Measurements from ENCODE around the gene UNC5CL. TPM values are rescaled to one million over a fixed set of nuclear protein-coding genes. Genes with fewer than 3 reads are reported as not detected.
"Not testable (repeated sequence)": the region's sequence is repeated elsewhere in the genome, so short reads cannot be mapped to it uniquely, and the experiment has no call there.

Gene UNC5CL
- total RNA-seq, 6 donors from 2014 or later, result 0.97 to 12.6 (median 2.3) TPM

DNA sequence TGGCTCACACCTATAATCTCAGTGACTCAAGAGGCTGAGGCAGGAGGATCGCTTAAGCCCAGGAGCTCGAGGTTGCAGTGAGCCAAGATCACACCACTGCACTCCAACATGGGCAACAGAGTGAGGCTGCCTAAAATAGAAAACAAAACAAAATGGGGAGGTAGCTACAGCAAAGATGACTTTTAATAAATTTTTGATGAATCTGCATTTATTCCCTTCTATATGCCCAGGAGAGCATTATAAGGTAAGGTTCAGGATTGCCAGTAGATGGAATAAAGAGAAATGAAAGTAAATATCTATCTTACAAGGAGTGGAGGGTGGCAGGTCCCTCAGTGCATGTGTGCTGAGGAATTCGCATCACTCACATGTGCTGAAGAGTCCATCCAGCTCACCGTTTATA, 24.2 kb downstream of the UNC5CL start:
- no peaks in the 10 kb centered on the region for H3K27me3 ChIP-seq
- no peak overlapping the region for H3K27ac ChIP-seq
- ATAC-seq (ENCODE audit: low FRiP score in 2 of 2), result no peak
- no peak for TF ChIP-seq POLR2A (IDR thresholded peaks at IDR 0.05)
- TF ChIP-seq POLR2AphosphoS5 (IDR thresholded peaks at IDR 0.05), result no peak
- TF ChIP-seq, protein P1, sequence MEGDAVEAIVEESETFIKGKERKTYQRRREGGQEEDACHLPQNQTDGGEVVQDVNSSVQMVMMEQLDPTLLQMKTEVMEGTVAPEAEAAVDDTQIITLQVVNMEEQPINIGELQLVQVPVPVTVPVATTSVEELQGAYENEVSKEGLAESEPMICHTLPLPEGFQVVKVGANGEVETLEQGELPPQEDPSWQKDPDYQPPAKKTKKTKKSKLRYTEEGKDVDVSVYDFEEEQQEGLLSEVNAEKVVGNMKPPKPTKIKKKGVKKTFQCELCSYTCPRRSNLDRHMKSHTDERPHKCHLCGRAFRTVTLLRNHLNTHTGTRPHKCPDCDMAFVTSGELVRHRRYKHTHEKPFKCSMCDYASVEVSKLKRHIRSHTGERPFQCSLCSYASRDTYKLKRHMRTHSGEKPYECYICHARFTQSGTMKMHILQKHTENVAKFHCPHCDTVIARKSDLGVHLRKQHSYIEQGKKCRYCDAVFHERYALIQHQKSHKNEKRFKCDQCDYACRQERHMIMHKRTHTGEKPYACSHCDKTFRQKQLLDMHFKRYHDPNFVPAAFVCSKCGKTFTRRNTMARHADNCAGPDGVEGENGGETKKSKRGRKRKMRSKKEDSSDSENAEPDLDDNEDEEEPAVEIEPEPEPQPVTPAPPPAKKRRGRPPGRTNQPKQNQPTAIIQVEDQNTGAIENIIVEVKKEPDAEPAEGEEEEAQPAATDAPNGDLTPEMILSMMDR (IDR thresholded peaks at IDR 0.05), result no peak
- no peak for TF ChIP-seq EP300 (IDR thresholded peaks at IDR 0.05)
- no peaks in the 10 kb centered on the region for H3K9me3 ChIP-seq
- 89 to 94% methylated on average over 4 of the region's 4 CpGs for whole genome bisulfite sequencing, 2 donors
- H3K4me1 ChIP-seq, result no peaks in the 10 kb centered on the region
- no peaks in the 10 kb centered on the region for H3K36me3 ChIP-seq
- DNase-seq, result no peak
- no peak overlapping the region for H3K4me3 ChIP-seq

GRCh38 chr6:41013466-41014153, 25.4 kb downstream of the UNC5CL start:
- DNase-seq (no peak), ATAC-seq (ENCODE audit: low FRiP score in 2 of 2) (no peak)
- no peaks in the 10 kb centered on the region for H3K36me3 ChIP-seq
- H3K4me1 ChIP-seq, result no peaks in the 10 kb centered on the region
- H3K9me3 ChIP-seq, result no peaks in the 10 kb centered on the region
- H3K27ac ChIP-seq, result no peak overlapping the region
- 83 to 84% methylated on average over 5 of the region's 5 CpGs for WGBS, 2 donors
- no peak overlapping the region for H3K4me3 ChIP-seq
- no peaks in the 10 kb centered on the region for H3K27me3 ChIP-seq
- TF ChIP-seq EP300 (IDR thresholded peaks at IDR 0.05), result no peak
- no peak for TF ChIP-seq POLR2A (IDR thresholded peaks at IDR 0.05)

- WGBS, 2 donors, result 82 to 89% methylated on average over 2 of the region's 2 CpGs
- H3K4me1 ChIP-seq, result no peaks in the 10 kb centered on the region
- no peaks in the 10 kb centered on the region for H3K36me3 ChIP-seq
- no peak overlapping the region for H3K27ac ChIP-seq
- H3K27me3 ChIP-seq, result no peaks in the 10 kb centered on the region
- no peak overlapping the region for H3K4me3 ChIP-seq
- DNase-seq (no peak), ATAC-seq (ENCODE audit: low FRiP score in 2 of 2) (no peak)
- no peaks in the 10 kb centered on the region for H3K9me3 ChIP-seq
- TF ChIP-seq POLR2AphosphoS5 (IDR thresholded peaks at IDR 0.05) (no peak), POLR2A (IDR thresholded peaks at IDR 0.05) (no peak), EP300 (IDR thresholded peaks at IDR 0.05) (no peak)
- TF ChIP-seq, protein P1 (IDR thresholded peaks at IDR 0.05), result no peak
Measured at GRCh38 chr6:41011673-41012072, 27.3 kb downstream of the UNC5CL start.

DNA sequence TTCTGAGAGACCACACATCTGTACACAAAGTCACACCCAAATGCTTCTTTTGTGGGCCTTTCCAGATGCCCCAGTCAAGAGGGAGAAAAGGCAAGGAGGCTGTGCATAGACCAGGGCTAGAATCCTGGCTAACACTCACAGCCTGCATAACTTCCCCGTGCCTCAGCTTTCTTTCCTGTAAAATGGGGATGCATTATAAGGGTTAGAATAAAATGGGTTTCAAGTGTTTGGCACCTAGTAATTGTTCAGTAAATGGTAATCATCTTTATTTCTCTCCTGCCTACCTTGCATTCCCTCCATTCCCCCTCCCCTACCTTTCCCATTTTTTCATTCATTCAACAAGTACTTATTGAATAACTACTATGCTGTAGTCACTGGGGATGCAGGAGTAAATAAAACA, 29.4 kb downstream of the UNC5CL start:
- no peaks in the 10 kb centered on the region for H3K27me3 ChIP-seq
- H3K4me1 ChIP-seq, result peaks cover 0 to 3% (median 0%) of the 10 kb centered on the region in 4 donors
- no peaks in the 10 kb centered on the region for H3K9me3 ChIP-seq
- no peak for TF ChIP-seq EP300 (IDR thresholded peaks at IDR 0.05)
- no peak for TF ChIP-seq POLR2AphosphoS5 (IDR thresholded peaks at IDR 0.05)
- ATAC-seq (ENCODE audit: low FRiP score in 2 of 2) (no peak), DNase-seq (no peak)
- no peak overlapping the region for H3K4me3 ChIP-seq
- WGBS, 2 donors, result 100% methylated on average over 1 of the region's 1 CpG
- H3K36me3 ChIP-seq, result no peaks in the 10 kb centered on the region
- H3K27ac ChIP-seq, result no peak overlapping the region

DNA sequence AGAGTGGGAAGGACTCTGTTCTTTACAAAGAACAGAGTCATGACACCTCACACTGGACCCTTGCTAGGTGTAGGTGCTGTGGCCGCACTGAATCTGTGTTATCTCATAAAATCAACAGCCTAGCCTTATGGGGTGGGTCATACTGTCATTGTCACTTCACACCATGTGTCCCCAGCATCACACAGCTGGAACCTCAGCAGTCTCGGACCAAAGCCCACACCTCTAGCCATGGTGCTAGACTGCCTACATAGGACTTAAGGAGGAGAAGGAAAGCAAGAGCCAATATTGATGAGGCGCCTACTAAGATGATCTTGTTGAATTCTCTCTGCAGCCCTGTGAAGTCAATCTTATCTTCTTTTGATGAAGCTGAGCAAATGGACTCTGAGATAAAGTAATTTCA, 31.0 kb downstream of the UNC5CL start:
- Histone ChIP-seq H3K36me3 (no peaks in the 10 kb centered on the region), H3K27ac (no peak overlapping the region), H3K4me3 (no peak overlapping the region), H3K4me1 (peaks cover 0 to 3% (median 0%) of the 10 kb centered on the region in 4 donors), H3K9me3 (no peaks in the 10 kb centered on the region), H3K27me3 (no peaks in the 10 kb centered on the region)
- 85 to 96% methylated on average over 3 of the region's 3 CpGs for WGBS, 2 donors
- no peak for ATAC-seq (ENCODE audit: low FRiP score in 2 of 2)
- no peak for DNase-seq
- TF ChIP-seq POLR2AphosphoS5 (IDR thresholded peaks at IDR 0.05) (no peak), POLR2A (IDR thresholded peaks at IDR 0.05) (no peak), EP300 (IDR thresholded peaks at IDR 0.05) (no peak)
- TF ChIP-seq, protein P1 (IDR thresholded peaks at IDR 0.05), result no peak

DNA sequence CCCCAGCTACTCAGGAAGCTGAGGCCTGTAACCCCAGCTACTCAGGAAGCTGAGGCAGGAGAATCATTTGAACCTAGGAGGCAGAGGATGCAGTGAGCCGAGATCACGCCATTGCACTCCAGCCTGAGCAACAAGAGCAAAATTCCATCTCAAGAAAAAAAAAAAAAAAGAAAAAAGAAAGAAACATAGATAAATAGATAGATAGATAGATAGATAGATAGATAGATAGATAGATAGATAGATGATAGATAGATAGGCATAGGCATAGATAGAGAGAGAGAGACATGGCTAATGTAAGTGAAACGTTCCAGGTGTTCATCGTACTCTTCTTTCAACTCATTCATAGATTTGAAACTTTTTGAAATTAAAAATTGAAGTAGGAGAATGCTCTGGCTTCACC, 32.0 kb downstream of the UNC5CL start:
- ATAC-seq (ENCODE audit: low FRiP score in 2 of 2); H3K9me3 ChIP-seq; H3K4me1 ChIP-seq; H3K27me3 ChIP-seq; H3K4me3 ChIP-seq; DNase-seq; H3K27ac ChIP-seq; H3K36me3 ChIP-seq: not testable (repeated sequence)
- WGBS, 2 donors, result 93 to 94% methylated on average over 4 of the region's 4 CpGs

Measured in upper lobe of left lung (tissue), 6 donors.